Activated CD8-positive, alpha-beta T cell treated with anti-CD3 and anti-CD28 coated beads for 36 hours (primary cell): ENCODE results near the gene ARL14EP. TPM values are rescaled to one million over a fixed set of nuclear protein-coding genes. Genes with fewer than 3 reads are reported as not detected.

Experiments
- ATAC-seq: fragments of 200-7000 bp; cut with Tn5 transposase; one replicate; pipeline ENCODE4 v1.10.0; 2021; ENCODE audit warnings: mild to moderate bottlenecking, moderate library complexity
- CTCF ChIA-PET: fragments of 350-600 bp; sonication (Branson Sonifier 250); formaldehyde crosslinking; loops from one replicate; lab custom pipeline; 2021; ENCODE audit warnings: antibody characterized with exemption; lab: Charles Lee
- POLR2A ChIA-PET: fragments of 350-600 bp; sonication (Branson Sonifier 250); formaldehyde crosslinking; loops from one replicate; lab custom pipeline; 2021; ENCODE audit warnings: antibody characterized with exemption; lab: Charles Lee
- DNase-seq: peaks from one replicate; pipeline ENCODE4 v3.0.0-alpha.2; 2020
- H3K27ac Mint-ChIP-seq: one replicate; pipeline ENCODE4 v1.8.0; 2021; ENCODE audit warnings: mild to moderate bottlenecking, mixed read lengths
- H3K27me3 Mint-ChIP-seq: one replicate; pipeline ENCODE4 v1.8.0; 2021; ENCODE audit warnings: mixed read lengths
- H3K36me3 Mint-ChIP-seq: one replicate; pipeline ENCODE4 v1.8.0; 2021; ENCODE audit warnings: low read depth, mixed read lengths
- H3K4me1 Mint-ChIP-seq: one replicate; pipeline ENCODE4 v1.8.0; 2021; ENCODE audit warnings: low read depth, mixed read lengths
- H3K4me3 Mint-ChIP-seq: one replicate; pipeline ENCODE4 v1.8.0; 2021; ENCODE audit warnings: mild to moderate bottlenecking, moderate library complexity, mixed read lengths
- H3K9me3 Mint-ChIP-seq: one replicate; pipeline ENCODE4 v1.8.0; 2021; ENCODE audit warnings: mixed read lengths
- intact Hi-C: fragments of 100-400 bp; cut with micrococcal nuclease; formaldehyde crosslinking; loops from one replicate; pipeline ENCODE4 v1.10.0; 2022
- total RNA-seq, 2 experiments: library from RNA; stranded (reverse); gene quantifications; one replicate each; pipeline ENCODE4 v1.2.3, GENCODE V29; 2021
- TF ChIP-seq, protein P1 (sequence below): fragments of 200-600 bp; IDR thresholded peaks from one replicate; pipeline ENCODE4 v1.8.0; 2022; ENCODE audit warnings: antibody characterized with exemption, mild to moderate bottlenecking

Gene ARL14EP
- total RNA-seq, 2 experiments from 2014 or later, result 23.3 to 28.3 TPM

DNA sequence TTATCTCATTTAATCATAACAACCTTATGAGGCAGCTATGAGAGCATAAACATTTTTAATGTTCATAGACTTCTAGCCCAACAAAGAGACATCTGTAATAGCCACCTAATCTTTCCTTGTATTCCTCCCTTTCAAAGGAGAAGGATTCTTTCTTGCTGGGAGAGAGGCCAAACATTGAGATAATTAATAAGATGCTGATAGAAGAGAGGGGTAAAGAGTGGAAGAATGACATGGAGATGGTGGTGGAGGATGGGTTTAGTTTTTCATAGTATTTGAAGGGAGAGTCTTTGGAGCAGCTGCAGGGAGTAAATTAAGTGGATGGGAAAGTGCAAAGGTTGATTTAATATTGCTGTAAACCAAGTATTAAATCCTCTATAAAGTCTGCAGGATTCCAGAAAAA lies 57.9 kb downstream of the ARL14EP start:
- ChIA-PET CTCF (interaction anchor here (1.2 kb wide), 1 partner anchor 35 kb away, joined by 3 read pairs; no protein-coding TSS in a partner anchor), POLR2A (no interaction called here)
- no peaks in the 10 kb centered on the region for H3K9me3 Mint-ChIP-seq
- peaks cover 4% of the 10 kb centered on the region for H3K27me3 Mint-ChIP-seq
- DNase-seq (no peak), ATAC-seq (no peak)
- H3K4me1 Mint-ChIP-seq, result no peaks in the 10 kb centered on the region
- H3K27ac Mint-ChIP-seq, result no peak overlapping the region
- intact Hi-C loops, result no loop called here
- TF ChIP-seq, protein P1, sequence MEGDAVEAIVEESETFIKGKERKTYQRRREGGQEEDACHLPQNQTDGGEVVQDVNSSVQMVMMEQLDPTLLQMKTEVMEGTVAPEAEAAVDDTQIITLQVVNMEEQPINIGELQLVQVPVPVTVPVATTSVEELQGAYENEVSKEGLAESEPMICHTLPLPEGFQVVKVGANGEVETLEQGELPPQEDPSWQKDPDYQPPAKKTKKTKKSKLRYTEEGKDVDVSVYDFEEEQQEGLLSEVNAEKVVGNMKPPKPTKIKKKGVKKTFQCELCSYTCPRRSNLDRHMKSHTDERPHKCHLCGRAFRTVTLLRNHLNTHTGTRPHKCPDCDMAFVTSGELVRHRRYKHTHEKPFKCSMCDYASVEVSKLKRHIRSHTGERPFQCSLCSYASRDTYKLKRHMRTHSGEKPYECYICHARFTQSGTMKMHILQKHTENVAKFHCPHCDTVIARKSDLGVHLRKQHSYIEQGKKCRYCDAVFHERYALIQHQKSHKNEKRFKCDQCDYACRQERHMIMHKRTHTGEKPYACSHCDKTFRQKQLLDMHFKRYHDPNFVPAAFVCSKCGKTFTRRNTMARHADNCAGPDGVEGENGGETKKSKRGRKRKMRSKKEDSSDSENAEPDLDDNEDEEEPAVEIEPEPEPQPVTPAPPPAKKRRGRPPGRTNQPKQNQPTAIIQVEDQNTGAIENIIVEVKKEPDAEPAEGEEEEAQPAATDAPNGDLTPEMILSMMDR, result no peak
- H3K36me3 Mint-ChIP-seq, result no peaks in the 10 kb centered on the region
- H3K4me3 Mint-ChIP-seq, result no peak overlapping the region

DNA sequence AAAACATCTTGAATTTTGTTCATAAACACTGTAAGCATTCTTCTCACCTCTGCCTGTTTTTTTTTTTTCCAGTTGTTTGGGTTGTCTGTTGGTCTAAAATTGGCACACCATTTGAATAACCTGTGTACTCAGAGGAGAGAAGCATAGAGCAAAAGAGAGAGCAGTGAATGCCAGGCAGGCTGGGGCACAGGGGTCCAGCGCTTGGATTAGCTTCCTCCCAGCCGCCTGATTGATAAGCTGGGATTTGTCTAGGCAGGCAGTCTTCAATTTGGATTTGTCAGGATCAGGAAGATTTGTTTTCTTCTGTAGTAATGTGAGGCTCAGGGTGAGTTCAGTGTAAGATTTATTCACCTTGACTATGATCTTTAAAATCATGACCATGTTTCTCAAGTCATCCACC lies 59.0 kb downstream of the ARL14EP start:
- Mint-ChIP-seq H3K27me3 (peaks cover 4% of the 10 kb centered on the region), H3K4me3 (no peak overlapping the region), H3K4me1 (no peaks in the 10 kb centered on the region), H3K27ac (no peak overlapping the region), H3K9me3 (no peaks in the 10 kb centered on the region), H3K36me3 (no peaks in the 10 kb centered on the region)
- POLR2A ChIA-PET, result no interaction called here
- TF ChIP-seq, protein P1, result no peak
- intact Hi-C loops, result no loop called here
- CTCF ChIA-PET, result interaction anchor here (1.2 kb wide), 1 partner anchor 36 kb away, joined by 3 read pairs; no protein-coding TSS in a partner anchor
- DNase-seq, result no peak
- no peak for ATAC-seq

Other genes with a start within 250 kb of the ARL14EP start
- not detected for gene FSHB, start 92.1 kb upstream of the ARL14EP start, total RNA-seq